NCI-H2227 treated with DMSO at 0.1 percent for 48 hours (cell line): ENCODE measurements around the gene RBFOX2.
"Not testable (repeated sequence)": the region's sequence is repeated elsewhere in the genome, so short reads cannot be mapped to it uniquely, and the experiment has no call there.

Experiments
- DNase-seq: peaks from one replicate; lab custom pipeline; 2025; lab: John Stamatoyannopoulos, UW

The RBFOX2 gene

DNA sequence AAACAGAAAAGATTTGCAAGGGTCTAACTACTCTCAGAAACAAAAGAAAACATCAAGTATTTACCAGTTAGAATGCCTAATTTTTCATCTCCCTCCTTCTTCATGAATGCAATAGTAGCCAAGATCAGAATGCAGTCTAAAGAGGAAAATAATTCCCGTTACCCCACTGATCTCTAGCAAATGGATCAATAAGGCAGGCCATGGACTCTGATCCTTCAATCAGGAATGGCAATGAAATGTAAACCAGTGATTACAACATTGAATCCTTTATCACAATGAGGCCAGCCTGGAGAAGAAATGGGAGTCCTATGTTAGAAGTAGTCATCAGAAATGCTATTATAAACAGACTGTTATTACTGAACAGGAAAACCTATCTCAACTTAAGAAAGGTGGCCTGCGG is 204.4 kb downstream of the RBFOX2 start:
- DNase-seq: no peak

GRCh38 chr22:35821654-35822053 is 207.0 kb downstream of the RBFOX2 start:
- DNase-seq: no peak

GRCh38 chr22:35819421-35819820 is 209.2 kb downstream of the RBFOX2 start:
- DNase-seq: no peak

- DNase-seq: no peak
These were observed 209.7 kb downstream of the RBFOX2 start for GRCh38 chr22:35818897-35819296.

DNA sequence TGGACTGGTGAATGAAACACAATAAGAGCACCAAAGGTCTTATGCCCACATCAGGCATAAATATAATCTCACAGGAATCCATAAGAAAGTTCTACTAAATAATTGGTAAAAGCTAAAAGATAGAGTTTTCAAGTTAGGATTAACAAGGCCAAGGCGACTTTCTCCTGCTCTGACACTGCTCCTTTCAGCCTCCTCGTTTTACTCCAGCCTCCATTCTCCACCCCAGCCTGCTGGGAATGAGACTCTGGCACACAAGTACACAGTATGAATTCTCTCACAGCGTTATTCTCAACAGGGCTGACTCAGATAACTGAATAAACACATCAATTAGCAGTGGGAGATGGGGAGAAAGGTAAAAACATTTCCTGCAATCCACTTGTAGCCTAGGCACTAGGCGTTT is 216.0 kb downstream of the RBFOX2 start:
- DNase-seq: no peak

- no peak for DNase-seq
These were observed 217.0 kb downstream of the RBFOX2 start for GRCh38 chr22:35811670-35812069.

DNA sequence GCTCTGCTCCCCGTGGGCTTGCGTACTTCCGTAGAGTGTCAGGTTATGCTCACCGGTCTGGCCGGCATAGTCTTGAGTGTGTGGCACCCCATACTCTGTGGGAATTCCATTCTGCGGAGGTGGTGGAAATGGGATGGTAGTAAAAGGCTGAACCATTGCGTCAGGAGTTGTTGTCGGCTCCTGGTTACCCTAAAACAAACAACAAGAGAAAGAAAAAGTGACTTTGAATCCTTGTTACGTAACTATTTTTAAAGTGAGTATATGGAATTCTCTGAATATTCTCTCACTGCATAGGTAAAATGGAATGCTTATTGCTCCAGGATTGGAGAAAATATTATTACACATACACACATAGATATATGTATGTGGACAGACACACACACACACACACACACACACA is 218.8 kb downstream of the RBFOX2 start:
- DNase-seq: no peak

DNA sequence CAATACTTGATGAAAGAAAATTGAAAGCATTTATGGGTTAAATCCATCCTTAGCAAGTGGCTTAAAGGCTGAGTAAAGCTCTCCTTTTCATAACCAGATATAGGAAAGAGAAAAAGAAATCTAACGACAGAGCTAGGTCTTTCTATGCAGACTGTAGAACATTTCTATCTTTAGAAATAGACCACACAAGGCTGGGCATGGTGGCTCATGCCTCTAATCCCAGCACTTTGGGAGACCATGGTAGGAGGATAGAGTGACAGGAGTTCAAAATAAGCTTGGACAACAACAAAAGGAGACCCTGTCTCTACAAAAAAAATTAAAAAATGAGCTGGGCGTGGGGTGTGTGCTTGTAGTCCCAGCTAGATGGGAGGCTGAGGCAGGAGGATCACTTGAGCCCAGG is 220.2 kb downstream of the RBFOX2 start:
- no peak for DNase-seq

GRCh38 chr22:35806668-35807067 is 222.0 kb downstream of the RBFOX2 start:
- not testable (repeated sequence) for DNase-seq

DNA sequence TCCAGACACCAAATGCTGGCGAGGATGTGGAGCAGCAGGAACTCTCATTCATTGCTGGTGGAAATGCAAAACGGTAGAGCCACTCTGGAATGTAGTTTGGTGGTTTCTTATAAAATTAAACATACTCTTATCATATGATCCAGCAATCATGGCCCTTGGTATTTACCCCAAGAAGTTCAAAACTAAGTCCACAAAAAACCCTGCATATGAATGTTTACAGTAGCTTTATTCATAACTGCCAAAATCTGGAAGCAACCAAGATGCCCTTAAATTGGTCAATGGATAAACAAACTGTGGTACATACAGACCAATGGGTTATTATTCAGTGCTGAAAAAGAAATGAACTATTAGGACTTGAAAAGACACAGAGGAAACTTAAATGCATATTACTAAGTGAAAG is 223.2 kb downstream of the RBFOX2 start:
- no peak for DNase-seq

- DNase-seq: no peak
These were observed 224.2 kb downstream of the RBFOX2 start for GRCh38 chr22:35804421-35804820.

DNA sequence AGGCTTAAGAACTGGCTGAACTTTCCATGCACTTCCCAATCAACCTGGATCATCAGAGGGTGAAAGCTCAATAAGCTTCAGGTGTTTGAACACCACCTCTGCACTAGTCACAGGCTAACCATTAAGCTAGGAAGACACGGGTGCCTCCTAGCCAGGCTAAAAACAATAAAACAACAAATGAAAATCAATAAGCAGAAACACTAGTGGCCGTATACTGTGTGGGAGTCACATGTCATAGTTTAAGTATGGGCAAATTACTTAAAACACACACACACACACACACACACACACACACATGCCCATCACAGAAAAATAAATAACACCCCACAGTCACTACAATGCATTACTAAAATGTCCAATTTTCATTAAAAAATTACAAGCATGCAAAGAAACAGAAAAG is 225.7 kb downstream of the RBFOX2 start:
- DNase-seq: no peak

GRCh38 chr22:35801301-35801700 is 227.3 kb downstream of the RBFOX2 start:
- not testable (repeated sequence) for DNase-seq

GRCh38 chr22:35799150-35799549 is 229.5 kb downstream of the RBFOX2 start:
- no peak for DNase-seq

DNA sequence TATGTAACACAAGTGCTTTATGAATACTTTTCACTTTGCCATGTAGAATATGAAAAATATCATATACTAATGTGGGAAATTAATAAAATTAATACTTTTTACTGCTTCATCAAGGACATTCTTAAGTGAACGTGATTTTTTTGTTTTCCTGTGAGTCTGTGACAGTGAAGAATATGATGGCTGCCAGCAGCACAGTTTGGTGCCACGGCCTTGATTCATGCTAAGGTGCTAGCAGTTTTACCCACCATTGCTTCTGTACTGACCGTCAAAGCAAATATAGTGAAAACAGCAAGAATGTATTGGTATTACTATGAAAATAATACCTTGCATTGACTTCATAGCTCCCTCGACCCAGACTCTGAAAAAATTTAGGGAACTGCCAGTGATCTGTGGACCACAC is 231.2 kb downstream of the RBFOX2 start:
- no peak for DNase-seq

DNA sequence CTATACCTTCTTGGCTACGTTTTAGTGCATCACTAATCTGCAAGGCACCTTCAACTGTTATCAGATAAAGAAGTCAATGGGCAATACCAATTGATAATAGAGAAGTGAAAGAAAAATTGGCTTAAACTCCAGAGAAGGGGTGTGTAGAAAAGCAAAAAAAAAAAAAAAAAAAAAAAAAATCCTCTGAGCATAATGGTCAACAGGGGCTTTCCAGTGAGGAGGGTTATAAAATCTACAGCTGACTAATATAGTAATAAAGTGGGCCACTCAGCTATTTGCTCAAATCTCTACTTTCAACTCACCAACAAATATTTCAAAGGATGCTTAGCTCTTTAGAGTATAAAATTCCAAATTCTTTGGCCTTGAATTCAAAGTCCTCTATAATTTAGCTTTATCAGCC is 233.1 kb downstream of the RBFOX2 start:
- DNase-seq: no peak

DNA sequence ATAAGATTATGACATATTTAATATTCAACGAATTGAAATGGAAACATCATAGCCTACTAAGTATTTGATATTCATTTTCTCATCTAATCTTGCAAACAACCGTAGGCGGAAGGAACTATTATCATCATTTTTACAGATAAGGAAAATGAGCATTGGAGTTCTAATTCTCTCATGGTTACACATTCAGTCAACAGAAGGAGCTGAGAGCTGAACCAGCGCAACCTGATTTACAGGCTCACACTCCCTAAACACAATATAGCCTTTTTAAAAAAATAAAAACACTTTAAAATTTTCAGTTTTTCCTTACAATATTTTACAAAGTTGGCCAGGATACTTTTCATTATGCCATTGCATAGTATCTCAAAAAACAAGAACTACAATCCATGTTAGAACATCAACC is 236.1 kb downstream of the RBFOX2 start:
- no peak for DNase-seq

DNA sequence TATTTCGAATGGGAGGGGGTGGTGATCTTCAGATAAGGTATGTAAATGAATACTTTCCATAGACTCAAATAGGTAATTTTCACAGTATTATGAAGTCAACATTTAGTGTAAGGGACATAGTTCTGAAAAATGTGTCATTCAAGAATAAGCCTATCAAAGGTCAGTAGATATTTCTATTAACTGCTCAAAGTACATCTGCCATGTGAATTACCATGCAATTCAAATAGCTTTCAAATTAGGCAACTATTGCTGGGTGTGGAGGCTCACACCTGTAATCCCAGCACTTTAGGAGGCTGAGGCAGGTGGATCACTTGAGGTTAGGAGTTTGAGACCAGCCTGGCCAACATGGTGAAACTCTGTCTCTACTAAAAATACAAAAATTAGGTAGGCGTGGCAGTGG is 236.8 kb downstream of the RBFOX2 start:
- not testable (repeated sequence) for DNase-seq

GRCh38 chr22:35785181-35785923 is 243.3 kb downstream of the RBFOX2 start:
- DNase-seq: no peak

GRCh38 chr22:35784633-35785032 is 244.0 kb downstream of the RBFOX2 start:
- no peak for DNase-seq

GRCh38 chr22:35783943-35784614 is 244.5 kb downstream of the RBFOX2 start:
- no peak for DNase-seq

GRCh38 chr22:35782504-35782903 is 246.1 kb downstream of the RBFOX2 start:
- DNase-seq: no peak

GRCh38 chr22:35781898-35782297 is 246.7 kb downstream of the RBFOX2 start:
- no peak for DNase-seq
